OCI-M2 (cell line): Measurements from ENCODE around the gene CALHM4.

Experiments
- DNase-seq: peaks from one replicate; lab custom pipeline; 2025; ENCODE audit not compliant: unreplicated experiment; lab: John Stamatoyannopoulos, UW

CALHM4 gene

DNA sequence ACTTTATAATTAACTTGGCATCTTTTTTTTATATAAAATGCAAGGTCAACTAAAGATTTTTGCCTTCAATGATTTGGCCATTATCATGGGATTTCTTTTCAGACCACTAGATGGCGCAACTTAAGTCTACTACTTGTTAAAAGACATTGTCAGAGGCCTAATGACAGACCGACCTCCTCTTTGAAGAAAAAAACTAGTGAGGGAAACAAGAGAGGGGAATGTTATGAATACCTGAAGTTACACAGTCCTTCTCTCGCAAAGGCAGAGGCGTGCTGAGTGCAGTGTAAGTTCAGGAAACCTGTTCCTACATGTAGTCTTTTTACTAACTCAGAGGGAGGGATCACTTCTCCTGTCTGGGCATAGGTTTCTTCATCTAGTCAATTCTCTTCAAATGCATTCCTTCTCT, 17.3 kb upstream of the CALHM4 start:
- peak; percentile 39 for DNase-seq

DNA sequence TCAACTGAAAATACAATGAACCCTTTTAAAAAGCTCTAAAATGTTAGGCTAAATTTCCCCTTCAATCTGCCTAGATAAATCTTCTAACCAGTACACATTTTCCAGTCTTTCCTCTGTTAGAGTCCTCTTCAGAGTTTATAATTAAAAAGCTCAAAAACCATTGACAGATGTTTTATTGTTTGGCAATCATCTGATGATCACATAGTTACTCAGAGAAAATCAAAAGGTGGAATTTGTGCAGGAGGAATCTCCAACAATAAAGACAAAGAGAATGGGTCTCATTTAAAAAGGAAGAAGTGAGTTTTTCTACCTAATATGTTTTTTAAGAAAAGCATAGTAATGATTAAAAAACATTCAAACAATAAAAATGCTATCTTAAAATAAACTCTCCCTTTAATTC, 11.1 kb upstream of the CALHM4 start:
- DNase-seq, result no peak

DNA sequence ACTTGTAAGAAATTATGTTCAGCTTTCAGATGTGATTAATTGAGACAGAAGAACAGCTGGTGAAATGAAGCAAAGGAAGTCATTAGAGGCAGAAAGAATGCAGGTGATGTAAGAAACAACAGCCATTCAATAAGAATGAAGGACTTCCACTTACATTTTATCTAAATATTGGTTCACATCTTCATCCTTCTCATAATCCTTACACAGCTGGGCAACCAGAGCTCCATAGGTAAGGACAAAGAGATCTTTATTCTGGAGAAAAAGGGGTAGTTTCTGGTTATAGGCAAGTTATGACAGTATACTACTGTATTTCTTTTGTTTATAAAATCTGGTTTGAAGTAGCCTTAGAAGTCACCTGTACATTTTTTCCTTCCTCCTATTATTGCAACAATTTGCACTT, 10.4 kb upstream of the CALHM4 start:
- no peak for DNase-seq

DNA sequence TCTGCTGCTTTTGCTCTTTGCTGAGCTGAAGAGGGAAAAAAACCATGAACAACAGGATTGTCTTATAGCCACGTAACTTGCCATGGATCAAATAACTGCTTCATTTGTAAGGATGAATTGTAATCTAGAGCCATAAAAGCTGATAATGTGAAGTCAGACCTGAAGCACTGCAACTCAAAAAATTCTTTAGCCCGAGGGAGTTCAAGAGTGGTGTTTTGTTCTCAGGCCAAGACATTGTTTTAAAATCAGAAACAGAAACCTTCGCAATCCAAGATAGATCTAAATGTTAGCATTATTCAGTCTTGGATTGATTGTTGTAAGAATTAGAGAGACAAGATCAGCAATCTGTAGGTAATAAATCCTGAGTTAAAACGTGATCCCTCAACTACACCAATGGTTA, 7.9 kb upstream of the CALHM4 start, which contains the start of gene TRAPPC3L:
Gene TRAPPC3L (minus strand): TSS at position 34 of the 400 bp plus-strand sequence. CDS start 170 bp downstream, outside the sequence.
- DNase-seq, result no peak

DNA sequence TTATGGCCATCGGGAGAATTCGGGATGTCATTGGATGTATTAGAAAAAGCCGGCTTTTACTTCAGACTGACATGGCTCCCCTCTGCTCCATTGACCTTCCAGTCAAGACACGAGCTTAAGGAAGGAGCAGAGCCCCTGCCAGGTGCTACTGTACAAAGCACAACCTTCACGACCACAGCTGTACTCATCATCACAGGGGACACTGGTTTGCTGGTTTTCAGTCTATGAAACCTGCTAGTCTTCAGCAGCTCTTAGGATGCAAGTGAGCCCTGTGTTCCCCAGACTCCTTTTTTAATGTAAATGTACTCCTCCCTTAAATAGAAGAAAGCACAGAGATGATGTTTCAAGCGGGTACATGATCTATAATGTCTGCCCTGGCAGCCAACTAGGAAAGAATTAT, 6.2 kb upstream of the CALHM4 start:
- DNase-seq, result no peak

DNA sequence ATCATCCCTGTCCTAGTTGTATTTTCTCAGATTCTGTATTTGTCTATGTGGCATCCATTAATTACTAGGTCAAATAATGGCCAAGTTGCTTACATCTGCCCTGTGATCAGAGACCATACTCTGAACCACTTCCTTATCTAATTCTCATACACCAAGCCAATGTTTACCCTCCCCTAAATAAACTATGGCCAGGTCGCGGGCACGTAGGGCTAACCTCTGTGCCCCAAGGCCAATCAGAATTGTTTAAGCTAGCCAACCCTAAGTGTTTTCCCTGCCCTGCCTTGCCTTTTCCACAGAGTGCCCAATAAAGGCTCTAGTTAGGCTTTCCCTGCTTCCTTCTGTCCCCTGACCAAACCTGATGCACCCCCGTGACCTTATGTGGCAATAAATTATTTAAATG, 2.8 kb upstream of the CALHM4 start:
- no peak for DNase-seq

DNA sequence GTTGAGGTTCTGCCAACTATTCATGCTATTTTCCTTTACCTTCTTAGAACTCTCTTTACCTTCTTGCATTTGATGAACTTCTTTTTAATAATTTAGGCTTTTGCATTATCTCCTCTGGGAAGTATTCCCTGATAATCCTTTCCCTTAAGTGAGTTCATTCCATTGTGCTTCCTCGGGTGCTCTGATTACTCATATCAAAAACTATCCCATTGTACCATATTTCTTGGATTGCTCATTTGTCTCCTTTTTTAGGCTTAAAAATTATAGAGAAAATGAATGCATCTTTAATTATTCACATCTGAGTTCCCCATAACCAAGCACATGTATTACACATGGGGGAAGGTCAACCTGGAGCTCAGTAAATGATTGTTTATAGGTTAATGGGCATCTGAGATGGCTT, 2.5 kb downstream of the CALHM4 start:
- no peak for DNase-seq

DNA sequence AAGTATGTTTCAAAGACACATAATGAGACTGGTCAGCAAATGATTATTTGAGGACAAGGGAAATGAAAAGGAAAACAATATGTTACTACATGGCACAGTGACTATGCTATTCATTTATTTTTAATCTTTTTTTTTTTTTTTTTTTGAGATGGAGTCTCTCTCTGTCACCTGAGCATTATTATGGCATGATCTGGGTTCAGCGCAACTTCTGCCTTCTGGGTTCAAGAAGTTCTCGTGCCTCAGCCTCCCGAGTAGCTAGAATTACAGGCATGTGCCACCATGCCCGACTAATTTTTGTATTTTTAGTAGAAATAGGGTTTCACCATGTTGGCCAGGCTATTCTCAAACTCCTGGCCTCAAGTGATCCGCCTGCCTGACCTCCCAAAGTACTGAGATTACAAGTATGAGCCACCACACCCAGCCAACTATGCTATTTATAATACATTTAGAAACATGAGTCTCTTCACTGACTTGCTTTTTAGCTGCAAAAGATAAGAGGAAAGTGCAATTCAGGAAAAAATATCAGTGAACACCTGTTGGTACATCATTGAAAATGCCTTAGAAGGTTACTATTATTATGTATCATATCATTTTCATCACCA, 3.4 kb downstream of the CALHM4 start:
- no peak for DNase-seq

DNA sequence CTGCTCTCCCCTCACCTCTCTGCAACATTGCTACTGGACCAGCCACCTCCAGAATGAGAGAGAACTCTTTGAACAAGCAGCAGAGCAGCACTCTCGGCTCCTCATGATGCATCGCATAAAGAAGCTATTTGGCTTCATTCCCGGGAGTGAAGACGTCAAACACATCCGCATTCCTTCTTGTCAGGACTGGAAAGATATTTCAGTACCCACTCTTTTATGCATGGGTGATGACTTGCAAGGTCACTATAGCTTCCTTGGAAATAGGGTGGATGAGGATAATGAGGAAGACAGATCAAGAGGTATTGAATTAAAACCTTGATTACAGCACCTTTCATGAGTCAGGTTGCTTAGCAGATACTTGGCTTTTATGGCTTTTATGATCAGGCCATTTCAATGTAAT, 4.3 kb downstream of the CALHM4 start:
- DNase-seq, result no peak

DNA sequence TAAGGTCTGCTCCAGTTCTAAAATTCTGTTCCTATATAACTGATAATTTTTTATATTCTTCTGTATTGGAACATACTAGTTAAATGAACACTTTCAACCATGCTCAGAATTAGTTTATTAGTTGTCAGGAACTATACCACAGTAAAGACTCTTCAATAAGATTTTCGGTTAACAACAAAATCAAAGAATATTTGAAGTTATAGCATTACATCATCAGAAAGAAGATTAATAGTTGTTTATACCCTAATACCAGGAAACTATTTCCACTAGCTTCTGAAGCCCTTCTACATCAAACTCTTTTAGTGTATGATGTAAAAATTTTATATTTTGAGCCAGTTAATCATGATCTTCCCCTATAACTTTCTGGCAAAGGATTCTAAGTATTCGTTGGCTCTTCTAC, 6.6 kb downstream of the CALHM4 start:
- DNase-seq, result no peak

DNA sequence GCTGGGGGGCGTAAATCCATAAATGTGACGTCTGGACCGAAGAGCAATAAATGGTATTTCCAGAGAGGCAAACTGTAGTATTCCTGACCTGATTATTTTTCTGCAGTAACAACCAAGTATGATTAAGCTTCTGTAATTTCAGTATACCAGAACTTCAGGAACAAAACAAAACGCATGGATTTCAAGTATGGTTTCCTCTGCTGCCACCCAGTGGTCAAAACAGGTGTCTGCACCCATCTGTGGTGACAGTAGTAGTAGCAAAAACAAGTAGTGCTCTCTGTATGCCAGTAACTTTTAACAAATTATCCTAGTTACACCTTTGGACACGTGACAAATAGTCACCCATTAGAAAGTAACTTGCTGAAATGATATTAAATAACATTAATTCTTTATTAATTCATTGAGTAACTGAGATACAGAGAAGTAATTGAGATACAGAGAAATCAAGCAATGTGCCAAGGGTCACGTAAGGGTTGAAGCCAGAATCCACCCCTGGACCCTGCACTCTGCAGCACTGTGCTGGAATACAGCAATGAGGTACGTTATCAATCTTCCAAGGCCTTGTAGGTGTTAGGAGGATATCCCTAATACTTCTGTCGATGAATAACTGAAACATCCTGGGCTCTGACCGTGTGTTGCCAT, 7.9 kb downstream of the CALHM4 start:
- peak; percentile 64 for DNase-seq

DNA sequence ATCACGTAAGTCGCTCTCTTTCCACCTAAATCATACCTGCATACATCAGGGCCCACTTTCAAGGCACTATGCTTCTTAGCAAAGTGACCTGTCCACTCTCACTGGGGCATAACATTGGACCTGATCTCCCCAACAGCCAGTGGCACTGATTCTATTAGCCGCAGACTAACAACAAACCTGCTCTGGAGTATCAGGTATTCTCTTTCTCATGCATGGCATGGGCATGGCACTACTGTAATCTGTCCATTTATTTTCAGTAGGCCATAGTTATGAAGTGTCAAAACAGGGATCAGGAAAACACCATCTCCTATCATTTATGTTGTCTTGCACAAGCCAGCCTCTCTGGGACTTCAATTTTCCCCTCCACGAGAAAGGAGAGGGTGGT, 8.5 kb downstream of the CALHM4 start:
- DNase-seq, result no peak

DNA sequence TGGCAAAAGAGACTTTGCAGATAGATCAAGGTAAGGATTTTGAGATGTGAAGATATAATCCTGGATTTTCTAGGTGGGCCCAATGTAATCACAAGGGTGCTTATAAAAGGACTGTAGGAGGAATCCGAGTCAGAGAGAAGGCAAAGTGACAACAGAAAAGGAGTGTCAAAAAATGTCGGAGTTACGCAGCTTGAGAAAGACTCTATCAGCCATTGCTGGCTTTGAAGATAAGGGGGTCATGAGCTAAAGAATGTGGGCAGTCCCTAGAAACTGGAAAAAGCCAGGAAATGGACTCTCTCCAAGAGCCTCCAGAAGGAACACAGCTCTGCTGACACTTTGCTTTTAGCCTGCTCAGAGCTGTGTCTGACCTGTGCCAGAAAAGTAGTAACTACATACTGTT, 9.1 kb downstream of the CALHM4 start:
- DNase-seq, result no peak

DNA sequence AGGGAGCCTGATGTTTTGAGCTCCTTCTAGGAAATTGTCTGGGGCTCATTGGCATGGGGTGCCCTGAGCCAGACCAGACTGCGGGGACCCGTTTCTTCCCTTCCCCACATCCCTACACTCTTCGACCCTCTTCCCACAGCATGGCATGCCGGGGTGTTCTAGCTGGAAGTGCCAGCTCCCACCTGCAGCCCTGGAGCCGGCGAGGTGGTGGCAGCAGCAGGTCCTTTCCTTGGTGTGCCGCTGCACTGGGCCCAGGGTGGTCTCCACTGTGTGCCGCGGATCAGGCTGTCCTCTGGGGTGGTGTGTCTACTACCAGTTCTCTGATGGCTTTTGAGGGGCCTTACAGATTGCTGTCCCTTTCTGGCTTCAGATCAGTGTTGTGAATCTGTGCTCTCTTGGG, 10.3 kb downstream of the CALHM4 start:
- DNase-seq, result no peak

DNA sequence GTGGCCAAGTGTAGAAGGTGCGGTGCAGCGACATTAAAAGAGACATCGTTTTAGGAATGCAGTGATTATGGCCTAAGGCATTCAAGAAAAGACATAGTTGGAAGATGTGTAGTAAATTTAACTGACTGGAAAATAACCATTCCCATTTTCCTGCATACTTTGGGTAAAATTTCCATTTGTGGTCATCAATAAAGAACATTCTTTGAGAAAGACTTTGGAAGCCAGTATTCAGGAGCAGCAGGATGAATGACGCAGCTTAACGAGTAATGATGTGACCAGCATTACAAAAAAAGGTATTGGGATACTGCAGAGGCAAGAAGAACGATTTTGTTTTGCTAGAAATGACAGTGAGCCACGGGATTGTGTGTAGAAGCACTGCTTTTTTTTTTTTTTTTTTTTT, 10.8 kb downstream of the CALHM4 start:
- no peak for DNase-seq

DNA sequence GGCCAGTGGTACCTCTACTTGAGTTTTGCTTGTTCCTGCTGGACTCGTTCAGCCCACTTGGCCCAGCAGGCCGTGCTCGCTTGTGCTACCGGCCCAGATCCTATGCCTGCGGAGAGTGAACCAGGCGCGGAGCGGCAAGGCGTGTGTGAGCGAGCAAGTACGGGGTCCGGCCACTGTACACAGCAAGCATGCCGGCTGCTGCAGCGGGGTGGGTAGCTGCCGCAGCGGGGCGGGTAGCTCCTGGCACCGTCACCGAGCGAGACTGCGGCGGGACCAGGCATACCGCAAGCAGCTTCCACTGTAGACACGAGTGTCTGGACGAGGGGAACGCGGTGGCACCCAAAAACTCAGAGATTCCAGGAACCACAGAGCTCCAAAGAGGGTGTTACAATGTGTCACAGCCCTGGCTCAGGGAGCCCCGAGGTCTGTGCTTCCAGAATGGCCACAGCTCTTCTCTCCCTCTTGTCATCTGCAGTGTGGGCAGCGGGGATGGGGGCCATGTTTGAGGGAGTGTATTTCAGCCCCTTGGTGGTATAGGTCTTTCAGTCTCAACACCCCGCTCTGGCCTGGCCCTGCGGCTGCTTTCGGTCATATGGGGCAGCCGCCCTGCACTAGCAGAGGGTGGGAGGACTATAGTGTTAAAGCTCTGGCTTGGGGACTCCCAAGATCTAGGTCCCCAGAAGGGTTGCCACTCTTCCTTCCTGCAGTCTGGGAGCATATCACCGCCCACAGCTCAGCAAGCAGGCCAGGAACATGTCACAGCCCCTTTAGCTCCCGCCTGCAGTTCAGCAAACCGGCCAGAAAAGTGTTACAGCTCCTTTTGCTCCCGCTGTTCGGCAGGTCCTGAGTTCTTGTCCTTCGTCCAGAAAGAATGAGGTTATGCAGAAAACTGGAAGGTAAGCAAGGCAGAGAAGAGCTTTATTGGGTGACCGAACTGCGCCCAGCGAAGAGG, 11.6 kb downstream of the CALHM4 start:
- DNase-seq, result no peak

DNA sequence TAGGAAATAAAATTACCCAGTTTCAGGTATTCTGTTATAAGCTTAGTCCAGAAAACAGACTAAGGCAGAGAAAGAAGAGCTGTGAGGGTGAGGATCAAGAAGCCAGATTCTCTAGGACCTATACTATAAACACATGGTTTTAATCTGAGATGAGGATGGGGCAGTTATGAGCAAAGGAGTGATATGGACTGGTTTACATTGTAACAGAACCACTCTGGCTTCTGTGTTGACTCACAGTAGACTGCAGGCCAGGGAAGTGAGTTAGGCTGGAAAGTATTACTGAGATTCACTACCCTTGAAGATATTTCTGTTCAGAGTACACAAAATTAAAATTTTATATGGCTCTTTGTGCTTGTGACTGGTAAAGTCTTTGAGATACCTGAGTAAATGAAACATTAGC, 14.6 kb downstream of the CALHM4 start:
- no peak for DNase-seq

DNA sequence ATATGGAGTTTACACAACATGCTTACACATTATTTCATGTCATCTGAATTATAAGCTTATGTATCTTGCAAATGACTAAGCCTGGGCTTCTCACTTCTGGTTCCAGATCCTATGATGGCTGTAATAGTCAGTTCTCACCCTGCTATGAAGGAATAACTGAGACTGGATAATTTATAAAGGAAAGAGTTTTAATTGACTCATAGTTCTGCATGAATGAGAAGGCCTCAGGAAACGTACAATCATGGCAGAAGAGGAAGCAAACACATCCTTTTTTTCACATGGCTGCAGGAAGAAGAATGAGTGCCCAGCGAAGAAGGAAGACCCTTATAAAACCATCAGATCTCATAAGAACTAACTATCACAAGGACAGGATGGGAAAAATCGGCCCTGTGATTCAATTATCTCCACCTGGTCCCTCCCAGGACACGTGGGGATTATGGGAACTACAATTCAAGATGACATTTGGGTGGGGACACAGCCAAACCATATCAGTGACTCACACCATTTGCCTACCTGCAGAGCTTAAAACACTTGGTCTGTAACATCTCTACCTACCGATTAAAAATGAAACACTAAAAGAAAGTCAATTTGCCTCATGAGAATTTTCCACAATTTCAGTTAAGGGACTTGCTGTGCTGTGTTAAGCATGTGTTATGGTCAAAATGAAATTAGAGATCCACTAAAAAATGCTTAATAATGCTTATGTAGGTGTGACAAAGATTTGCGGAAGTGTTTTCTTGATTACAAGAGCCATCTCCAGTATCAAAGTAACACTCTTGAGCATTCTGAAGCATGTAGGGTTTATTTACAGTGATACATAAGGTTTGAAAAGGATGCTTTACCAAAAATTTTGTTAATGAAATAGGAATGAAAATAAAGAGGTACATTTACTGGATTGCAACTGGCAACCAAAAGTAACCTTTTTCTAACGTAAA, 15.5 kb downstream of the CALHM4 start:
- no peak for DNase-seq

DNA sequence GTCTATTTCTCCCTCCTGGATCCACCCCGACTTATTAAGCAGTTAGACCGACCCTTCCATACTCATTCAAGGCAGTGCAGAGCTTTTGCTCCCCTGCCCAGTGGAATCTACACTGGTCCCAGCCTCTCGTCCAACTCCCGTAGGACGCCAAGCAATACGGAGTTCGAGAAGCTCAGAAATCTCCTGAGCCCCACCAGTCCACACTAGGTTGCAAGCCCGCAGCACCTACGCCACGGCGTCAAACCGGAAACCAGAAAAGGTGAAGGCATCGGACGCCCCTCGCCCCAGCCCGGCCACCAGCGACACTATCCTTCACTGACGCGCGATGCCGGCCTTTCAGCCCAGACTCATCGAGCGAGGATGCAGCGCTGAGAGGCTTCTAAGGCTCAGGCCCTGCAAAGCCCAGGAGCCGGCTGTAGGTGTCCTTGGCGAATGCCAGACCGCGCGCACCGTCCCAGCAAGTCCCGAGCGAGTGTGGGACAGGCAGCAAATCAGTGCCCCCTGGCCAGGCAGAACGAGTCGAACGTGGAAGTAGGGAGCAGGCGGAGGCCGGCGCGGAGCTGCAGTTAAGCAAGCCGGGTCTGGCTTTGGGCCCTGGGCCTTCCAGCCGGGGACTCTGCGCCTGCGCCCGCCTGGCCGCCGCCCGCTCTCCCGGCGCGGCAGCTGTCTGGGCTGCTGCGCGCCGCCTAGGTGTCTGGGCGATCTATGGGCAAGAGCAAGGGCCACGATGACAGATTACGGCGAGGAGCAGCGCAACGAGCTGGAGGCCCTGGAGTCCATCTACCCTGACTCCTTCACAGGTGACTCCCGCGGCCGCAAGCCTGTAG, 17.5 kb downstream of the CALHM4 start, which contains the start of gene RWDD1:
Gene RWDD1 (plus strand): TSS at position 649 of the 827 bp plus-strand sequence. CDS start 79 bp downstream, at position 728.
- DNase-seq, result peak; percentile 82

DNA sequence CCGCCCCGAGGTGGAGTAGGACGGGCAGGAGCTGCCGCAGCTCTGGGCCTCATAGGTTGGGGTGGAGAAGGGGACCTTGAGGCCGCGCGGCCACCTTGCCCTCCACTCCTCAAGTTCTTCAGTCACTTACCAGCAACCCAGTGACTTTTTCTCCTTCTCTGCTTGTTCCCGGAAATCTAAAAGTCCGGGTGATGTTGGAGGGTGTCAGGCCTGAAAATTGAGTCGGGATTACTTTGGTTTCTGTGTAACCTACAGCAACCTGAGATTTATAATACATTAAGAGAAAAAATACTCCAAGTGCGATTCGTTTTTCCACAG, 18.1 kb downstream of the CALHM4 start:
- no peak for DNase-seq
